Measurements from ENCODE around the gene MYRFL. TPM values are rescaled to one million over a fixed set of nuclear protein-coding genes. Genes with fewer than 3 reads are reported as not detected.

The MYRFL gene
- total RNA-seq, 6 donors from 2014 or later = 0.10 to 1.8 (median 0.20) TPM; not detected in 3

DNA sequence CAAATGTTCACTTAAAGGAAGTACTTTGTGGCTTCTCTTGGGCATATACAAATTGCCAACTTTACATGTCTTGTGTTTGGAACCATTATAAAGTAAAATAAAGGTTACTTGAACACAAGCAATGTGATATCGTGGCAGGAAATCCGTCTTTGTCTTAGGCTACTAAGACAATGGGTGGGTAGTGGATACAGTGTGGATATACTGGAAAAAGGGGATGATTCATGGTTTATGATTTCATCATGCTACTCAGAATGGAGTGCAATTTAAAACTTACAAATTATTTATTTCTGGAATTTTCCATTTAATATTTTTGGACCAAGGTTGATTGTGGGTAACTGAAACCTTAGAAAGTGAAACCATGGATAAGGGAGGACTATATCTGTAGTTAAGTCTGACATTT is 48.4 kb downstream of the MYRFL start:
- WGBS, 2 donors = 47 to 61% methylated on average over 2 of the region's 2 CpGs

GRCh38 chr12:69874606-69875005 is 49.6 kb downstream of the MYRFL start:
- no peaks in the 10 kb centered on the region for H3K9me3 ChIP-seq
- WGBS, 2 donors = 47 to 83% methylated on average over 1 of the region's 1 CpG
- H3K36me3 ChIP-seq = no peaks in the 10 kb centered on the region
- DNase-seq (no peak), ATAC-seq (ENCODE audit: low FRiP score in 2 of 2) (no peak)
- H3K4me3 ChIP-seq = no peak overlapping the region
- peaks cover 3 to 17% (median 11%) of the 10 kb centered on the region in 4 donors for H3K4me1 ChIP-seq
- no peak for TF ChIP-seq POLR2A (IDR thresholded peaks at IDR 0.05)
- TF ChIP-seq, protein P1, sequence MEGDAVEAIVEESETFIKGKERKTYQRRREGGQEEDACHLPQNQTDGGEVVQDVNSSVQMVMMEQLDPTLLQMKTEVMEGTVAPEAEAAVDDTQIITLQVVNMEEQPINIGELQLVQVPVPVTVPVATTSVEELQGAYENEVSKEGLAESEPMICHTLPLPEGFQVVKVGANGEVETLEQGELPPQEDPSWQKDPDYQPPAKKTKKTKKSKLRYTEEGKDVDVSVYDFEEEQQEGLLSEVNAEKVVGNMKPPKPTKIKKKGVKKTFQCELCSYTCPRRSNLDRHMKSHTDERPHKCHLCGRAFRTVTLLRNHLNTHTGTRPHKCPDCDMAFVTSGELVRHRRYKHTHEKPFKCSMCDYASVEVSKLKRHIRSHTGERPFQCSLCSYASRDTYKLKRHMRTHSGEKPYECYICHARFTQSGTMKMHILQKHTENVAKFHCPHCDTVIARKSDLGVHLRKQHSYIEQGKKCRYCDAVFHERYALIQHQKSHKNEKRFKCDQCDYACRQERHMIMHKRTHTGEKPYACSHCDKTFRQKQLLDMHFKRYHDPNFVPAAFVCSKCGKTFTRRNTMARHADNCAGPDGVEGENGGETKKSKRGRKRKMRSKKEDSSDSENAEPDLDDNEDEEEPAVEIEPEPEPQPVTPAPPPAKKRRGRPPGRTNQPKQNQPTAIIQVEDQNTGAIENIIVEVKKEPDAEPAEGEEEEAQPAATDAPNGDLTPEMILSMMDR (IDR thresholded peaks at IDR 0.05) = no peak
- no peak for TF ChIP-seq POLR2AphosphoS5 (IDR thresholded peaks at IDR 0.05)
- no peak for TF ChIP-seq EP300 (IDR thresholded peaks at IDR 0.05)
- H3K27me3 ChIP-seq = peaks cover 0 to 3% (median 0%) of the 10 kb centered on the region in 4 donors
- no peak overlapping the region for H3K27ac ChIP-seq

More for the DNA sequence above, 48.4 kb downstream of the MYRFL start:
- Histone ChIP-seq H3K4me1 (peaks cover 0 to 11% (median 5%) of the 10 kb centered on the region in 4 donors), H3K27ac (no peak overlapping the region), H3K4me3 (no peak overlapping the region), H3K9me3 (no peaks in the 10 kb centered on the region), H3K36me3 (no peaks in the 10 kb centered on the region), H3K27me3 (no peaks in the 10 kb centered on the region)
- no peak for TF ChIP-seq EP300 (IDR thresholded peaks at IDR 0.05)
- no peak for TF ChIP-seq POLR2AphosphoS5 (IDR thresholded peaks at IDR 0.05)
- TF ChIP-seq POLR2A (IDR thresholded peaks at IDR 0.05) = no peak
- TF ChIP-seq, protein P1 (IDR thresholded peaks at IDR 0.05) = no peak
- ATAC-seq (ENCODE audit: low FRiP score in 2 of 2) = peak in 1 of 2 donors; percentile 77
- DNase-seq = no peak

- no peak overlapping the region for H3K4me3 ChIP-seq
- H3K27me3 ChIP-seq = peaks cover 0 to 3% (median 0%) of the 10 kb centered on the region in 4 donors
- ATAC-seq (ENCODE audit: low FRiP score in 2 of 2) (no peak), DNase-seq (no peak)
- no peak overlapping the region for H3K27ac ChIP-seq
- no peaks in the 10 kb centered on the region for H3K36me3 ChIP-seq
- WGBS, 2 donors = 85 to 92% methylated on average over 10 to 11 of the region's 11 CpGs
- TF ChIP-seq POLR2A (IDR thresholded peaks at IDR 0.05) = no peak
- TF ChIP-seq, protein P1 (IDR thresholded peaks at IDR 0.05) = no peak
- no peak for TF ChIP-seq EP300 (IDR thresholded peaks at IDR 0.05)
- no peak for TF ChIP-seq POLR2AphosphoS5 (IDR thresholded peaks at IDR 0.05)
- H3K4me1 ChIP-seq = peaks cover 3 to 17% (median 12%) of the 10 kb centered on the region in 4 donors
- H3K9me3 ChIP-seq = no peaks in the 10 kb centered on the region
Observed at GRCh38 chr12:69875416-69875935, 50.4 kb downstream of the MYRFL start.

- WGBS, 2 donors = 29 to 44% methylated on average over 16 to 23 of the region's 23 CpGs
Observed at GRCh38 chr12:69879007-69879960, 54.3 kb downstream of the MYRFL start.

More at GRCh38 chr12:69879007-69879960, 54.3 kb downstream of the MYRFL start:
- ATAC-seq (ENCODE audit: low FRiP score in 2 of 2) (peak; percentile 89 to 94), DNase-seq (peak; percentile 53 to 73)
- Histone ChIP-seq H3K27me3 (peaks cover 0 to 3% (median 0%) of the 10 kb centered on the region in 4 donors), H3K4me3 (peak overlapping the region in 2 of 4 donors; percentile 18 to 27), H3K27ac (no peak overlapping the region), H3K36me3 (no peaks in the 10 kb centered on the region), H3K9me3 (no peaks in the 10 kb centered on the region), H3K4me1 (peaks cover 3 to 8% (median 6%) of the 10 kb centered on the region in 4 donors)
- no peak for TF ChIP-seq POLR2AphosphoS5 (IDR thresholded peaks at IDR 0.05)
- TF ChIP-seq, protein P1 (IDR thresholded peaks at IDR 0.05) = peak; percentile 71 to 92 (median 82)

All from upper lobe of left lung (tissue), 6 donors.